SK-N-SH (cell line): ENCODE data around the gene AMT.

Experiments
- EP300 ChIP-seq, 2 experiments: IDR thresholded peaks; 2 replicates each; pipeline versions ENCODE4 v1.4.0 to v1.6.1; 2012; ENCODE audit warnings: borderline replicate concordance in 1 of 2, low read depth in 1 of 2, low read length in 1 of 2
- TF ChIP-seq, protein P1 (sequence below): fragments of 200-600 bp; sonication (generic); IDR thresholded peaks from 2 replicates; pipeline ENCODE4 v1.6.1; 2017; ENCODE audit warnings: antibody characterized with exemption, mild to moderate bottlenecking, moderate library complexity
- TF ChIP-seq, protein P2 (sequence below): IDR thresholded peaks from 2 replicates; pipeline ENCODE4 v1.6.1; 2012; ENCODE audit warnings: mild to moderate bottlenecking, low read depth, low read length, moderate library complexity
- TF ChIP-seq, protein P3 (sequence below): IDR thresholded peaks from 2 replicates; pipeline ENCODE4 v1.4.0; 2012; ENCODE audit warnings: low read depth

DNA sequence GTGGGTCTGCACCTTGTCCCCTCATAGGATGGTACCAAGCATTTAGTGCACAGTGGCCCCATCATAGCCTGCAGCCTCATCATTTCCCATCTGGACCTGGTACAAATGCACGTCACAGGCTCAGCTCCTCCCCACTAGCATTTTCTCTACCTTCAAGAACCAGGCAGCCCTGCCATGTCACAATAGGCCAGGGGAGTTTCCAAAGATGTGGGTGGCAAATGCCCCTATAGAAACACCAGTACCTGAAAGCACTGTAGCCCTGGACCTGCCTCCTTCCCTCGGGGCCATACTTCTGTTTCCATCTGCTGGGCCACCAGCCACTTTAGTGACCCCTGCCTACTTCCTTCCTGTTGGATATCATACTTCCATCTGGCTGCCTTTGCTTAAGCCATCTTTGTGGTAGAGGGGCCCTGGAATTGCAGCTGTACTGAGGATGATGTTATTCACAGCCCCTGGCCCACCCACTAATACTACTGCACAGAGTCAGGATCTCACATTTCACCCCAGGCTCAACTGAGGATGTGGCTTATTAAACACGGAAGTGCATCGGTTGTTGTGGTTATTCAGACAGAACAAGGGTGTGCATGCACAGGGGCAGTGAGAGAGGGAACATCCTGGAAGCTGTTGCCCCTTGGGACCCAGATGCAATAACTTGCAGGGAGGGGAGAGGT is 6.2 kb downstream of the AMT start:
- TF ChIP-seq, protein P1, sequence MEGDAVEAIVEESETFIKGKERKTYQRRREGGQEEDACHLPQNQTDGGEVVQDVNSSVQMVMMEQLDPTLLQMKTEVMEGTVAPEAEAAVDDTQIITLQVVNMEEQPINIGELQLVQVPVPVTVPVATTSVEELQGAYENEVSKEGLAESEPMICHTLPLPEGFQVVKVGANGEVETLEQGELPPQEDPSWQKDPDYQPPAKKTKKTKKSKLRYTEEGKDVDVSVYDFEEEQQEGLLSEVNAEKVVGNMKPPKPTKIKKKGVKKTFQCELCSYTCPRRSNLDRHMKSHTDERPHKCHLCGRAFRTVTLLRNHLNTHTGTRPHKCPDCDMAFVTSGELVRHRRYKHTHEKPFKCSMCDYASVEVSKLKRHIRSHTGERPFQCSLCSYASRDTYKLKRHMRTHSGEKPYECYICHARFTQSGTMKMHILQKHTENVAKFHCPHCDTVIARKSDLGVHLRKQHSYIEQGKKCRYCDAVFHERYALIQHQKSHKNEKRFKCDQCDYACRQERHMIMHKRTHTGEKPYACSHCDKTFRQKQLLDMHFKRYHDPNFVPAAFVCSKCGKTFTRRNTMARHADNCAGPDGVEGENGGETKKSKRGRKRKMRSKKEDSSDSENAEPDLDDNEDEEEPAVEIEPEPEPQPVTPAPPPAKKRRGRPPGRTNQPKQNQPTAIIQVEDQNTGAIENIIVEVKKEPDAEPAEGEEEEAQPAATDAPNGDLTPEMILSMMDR: no peak
- no peak for TF ChIP-seq EP300 (IDR thresholded peaks at IDR 0.05; ENCODE audit: borderline replicate concordance in 1 of 2, low read depth in 1 of 2, low read length in 1 of 2)
- TF ChIP-seq, protein P2, sequence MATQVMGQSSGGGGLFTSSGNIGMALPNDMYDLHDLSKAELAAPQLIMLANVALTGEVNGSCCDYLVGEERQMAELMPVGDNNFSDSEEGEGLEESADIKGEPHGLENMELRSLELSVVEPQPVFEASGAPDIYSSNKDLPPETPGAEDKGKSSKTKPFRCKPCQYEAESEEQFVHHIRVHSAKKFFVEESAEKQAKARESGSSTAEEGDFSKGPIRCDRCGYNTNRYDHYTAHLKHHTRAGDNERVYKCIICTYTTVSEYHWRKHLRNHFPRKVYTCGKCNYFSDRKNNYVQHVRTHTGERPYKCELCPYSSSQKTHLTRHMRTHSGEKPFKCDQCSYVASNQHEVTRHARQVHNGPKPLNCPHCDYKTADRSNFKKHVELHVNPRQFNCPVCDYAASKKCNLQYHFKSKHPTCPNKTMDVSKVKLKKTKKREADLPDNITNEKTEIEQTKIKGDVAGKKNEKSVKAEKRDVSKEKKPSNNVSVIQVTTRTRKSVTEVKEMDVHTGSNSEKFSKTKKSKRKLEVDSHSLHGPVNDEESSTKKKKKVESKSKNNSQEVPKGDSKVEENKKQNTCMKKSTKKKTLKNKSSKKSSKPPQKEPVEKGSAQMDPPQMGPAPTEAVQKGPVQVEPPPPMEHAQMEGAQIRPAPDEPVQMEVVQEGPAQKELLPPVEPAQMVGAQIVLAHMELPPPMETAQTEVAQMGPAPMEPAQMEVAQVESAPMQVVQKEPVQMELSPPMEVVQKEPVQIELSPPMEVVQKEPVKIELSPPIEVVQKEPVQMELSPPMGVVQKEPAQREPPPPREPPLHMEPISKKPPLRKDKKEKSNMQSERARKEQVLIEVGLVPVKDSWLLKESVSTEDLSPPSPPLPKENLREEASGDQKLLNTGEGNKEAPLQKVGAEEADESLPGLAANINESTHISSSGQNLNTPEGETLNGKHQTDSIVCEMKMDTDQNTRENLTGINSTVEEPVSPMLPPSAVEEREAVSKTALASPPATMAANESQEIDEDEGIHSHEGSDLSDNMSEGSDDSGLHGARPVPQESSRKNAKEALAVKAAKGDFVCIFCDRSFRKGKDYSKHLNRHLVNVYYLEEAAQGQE: no peak
- TF ChIP-seq, protein P3, sequence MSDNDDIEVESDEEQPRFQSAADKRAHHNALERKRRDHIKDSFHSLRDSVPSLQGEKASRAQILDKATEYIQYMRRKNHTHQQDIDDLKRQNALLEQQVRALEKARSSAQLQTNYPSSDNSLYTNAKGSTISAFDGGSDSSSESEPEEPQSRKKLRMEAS: no peak
